Measurements from ENCODE around the gene SERINC2.
"Not testable (repeated sequence)": the region's sequence is repeated elsewhere in the genome, so short reads cannot be mapped to it uniquely, and the experiment has no call there.

The SERINC2 gene

GRCh38 chr1:31460027-31460426, 47.0 kb downstream of the SERINC2 start:
- DNase-seq (ENCODE audit: low read depth in 2 of 2, low spot score in 1 of 2), result no peak

GRCh38 chr1:31467005-31467674, 54.1 kb downstream of the SERINC2 start:
- no peak for DNase-seq (ENCODE audit: low read depth in 2 of 2, low spot score in 1 of 2)

- no peak for DNase-seq (ENCODE audit: low read depth in 2 of 2, low spot score in 1 of 2)
Measured at GRCh38 chr1:31470794-31471315, 57.8 kb downstream of the SERINC2 start.

GRCh38 chr1:31471452-31472313, 58.7 kb downstream of the SERINC2 start:
- DNase-seq (ENCODE audit: low read depth in 2 of 2, low spot score in 1 of 2), result not testable (repeated sequence)

GRCh38 chr1:31472314-31472651, 59.3 kb downstream of the SERINC2 start:
- DNase-seq (ENCODE audit: low read depth in 2 of 2, low spot score in 1 of 2), result not testable (repeated sequence)

GRCh38 chr1:31472673-31473072, 59.7 kb downstream of the SERINC2 start:
- DNase-seq (ENCODE audit: low read depth in 2 of 2, low spot score in 1 of 2), result not testable (repeated sequence)

- DNase-seq (ENCODE audit: low read depth in 2 of 2, low spot score in 1 of 2), result not testable (repeated sequence)
Measured at GRCh38 chr1:31473508-31473907, 60.5 kb downstream of the SERINC2 start.

- DNase-seq (ENCODE audit: low read depth in 2 of 2, low spot score in 1 of 2), result not testable (repeated sequence)
Measured at GRCh38 chr1:31474567-31474966, 61.6 kb downstream of the SERINC2 start.

GRCh38 chr1:31476891-31477846, 64.2 kb downstream of the SERINC2 start:
- DNase-seq (ENCODE audit: low read depth in 2 of 2, low spot score in 1 of 2), result no peak

- DNase-seq (ENCODE audit: low read depth in 2 of 2, low spot score in 1 of 2), result no peak
Measured at GRCh38 chr1:31478167-31478566, 65.2 kb downstream of the SERINC2 start.

- no peak for DNase-seq (ENCODE audit: low read depth in 2 of 2, low spot score in 1 of 2)
Measured at GRCh38 chr1:31479811-31480210, 66.8 kb downstream of the SERINC2 start.

- not testable (repeated sequence) for DNase-seq (ENCODE audit: low read depth in 2 of 2, low spot score in 1 of 2)
Measured at GRCh38 chr1:31480426-31480825, 67.4 kb downstream of the SERINC2 start.

GRCh38 chr1:31482482-31483011, 69.5 kb downstream of the SERINC2 start:
- DNase-seq (ENCODE audit: low read depth in 2 of 2, low spot score in 1 of 2), result no peak

- DNase-seq (ENCODE audit: low read depth in 2 of 2, low spot score in 1 of 2), result no peak
Measured at GRCh38 chr1:31483012-31483946, 70.3 kb downstream of the SERINC2 start.
